Tibial nerve (tissue), 4 donors: ENCODE data around the gene NFE2L3. TPM values are rescaled to one million over a fixed set of nuclear protein-coding genes. Genes with fewer than 3 reads are reported as not detected.
"Not testable (repeated sequence)": the region's sequence is repeated elsewhere in the genome, so short reads cannot be mapped to it uniquely, and the experiment has no call there.

Experiments used
- DNase-seq, 2 donors: peaks; one replicate each; pipeline ENCODE4 v3.0.0-alpha.2; 2019; ENCODE audit warnings: low spot score in 2 of 2
- H3K27ac ChIP-seq, 4 donors: fragments of 200-600 bp; sonication (generic) in 3 of 4; one replicate each; pipeline ENCODE4 v1.5.1; 2017 to 2019; ENCODE audit warnings: mild to moderate bottlenecking in 1 of 4
- H3K27me3 ChIP-seq, 2 donors: fragments of 200-600 bp; sonication (generic) in 1 of 2; one replicate each; pipeline versions ENCODE4 v1.5.1 to v1.6.0; 2017 to 2019
- H3K36me3 ChIP-seq, 3 donors: fragments of 200-600 bp; sonication (generic); one replicate each; pipeline ENCODE4 v1.5.1; 2018 to 2019
- H3K4me1 ChIP-seq, 4 donors: fragments of 200-600 bp; sonication (generic) in 3 of 4; one replicate each; pipeline ENCODE4 v1.5.1; 2017 to 2019
- H3K4me3 ChIP-seq, 4 donors: fragments of 200-600 bp; sonication (generic) in 3 of 4; one replicate each; pipeline ENCODE4 v1.5.1; 2017 to 2019; ENCODE audit warnings: mild to moderate bottlenecking in 1 of 4, moderate library complexity in 1 of 4
- H3K9me3 ChIP-seq, 4 donors: fragments of 200-600 bp; sonication (generic) in 3 of 4; one replicate each; pipeline ENCODE4 v1.5.1; 2017 to 2019
- CTCF ChIP-seq, 5 experiments: fragments of 200-600 bp in 3 of 5; fragments of 450-650 bp in 2 of 5; sonication (generic) in 3 of 5; IDR thresholded peaks; one replicate each; pipeline ENCODE4 v1.5.1; 2016 to 2019; ENCODE audit warnings: antibody characterized with exemption in 5 of 5, mild to moderate bottlenecking in 3 of 5, moderate library complexity in 2 of 5
- EP300 ChIP-seq, 2 donors: sonication (generic); formaldehyde crosslinking; IDR thresholded peaks; one replicate each; pipeline ENCODE4 v1.6.1; 2017; ENCODE audit warnings: antibody characterized with exemption in 2 of 2, mild to moderate bottlenecking in 1 of 2
- POLR2A ChIP-seq, 2 donors: fragments of 450-650 bp; IDR thresholded peaks; one replicate each; pipeline ENCODE4 v1.6.1; 2017; ENCODE audit warnings: antibody characterized with exemption in 2 of 2, mild to moderate bottlenecking in 2 of 2, moderate library complexity in 2 of 2
- WGBS, 2 donors: methylation state at CpG; one replicate each; pipeline ENCODE4 v1.1.5; 2018; 5-methylcytosine and 5-hydroxymethylcytosine counted together
- total RNA-seq, 4 donors: library from RNA; depleted of rRNA; stranded (reverse); fragments of >200 nt; gene quantifications; one replicate each; pipeline ENCODE4 v1.1.0, GENCODE V29; 2016

The NFE2L3 gene
- total RNA-seq, 4 donors from 2014 or later, result 2.7 to 6.5 (median 5.1) TPM

- peaks cover 0 to 41% (median 0%) of the 10 kb centered on the region in 3 donors for H3K36me3 ChIP-seq
- H3K27ac ChIP-seq, result peak overlapping the region in 1 of 4 donors; percentile 16
- peak in 1 of 2 donors; percentile 4 for TF ChIP-seq EP300 (IDR thresholded peaks at IDR 0.05)
- not testable (repeated sequence) for DNase-seq, H3K9me3 ChIP-seq, H3K27me3 ChIP-seq, H3K4me3 ChIP-seq
- 67 to 75% methylated on average over 4 of the region's 4 CpGs for WGBS, 2 donors
- peaks cover 0 to 27% (median 0%) of the 10 kb centered on the region in 4 donors for H3K4me1 ChIP-seq
Measured at GRCh38 chr7:26184281-26185101, 32.5 kb downstream of the NFE2L3 start.

GRCh38 chr7:26185131-26185843 lies 33.3 kb downstream of the NFE2L3 start:
- no peak overlapping the region for H3K27ac ChIP-seq
- H3K36me3 ChIP-seq, result peaks cover 0 to 48% (median under 1%) of the 10 kb centered on the region in 3 donors
- no peaks in the 10 kb centered on the region for H3K27me3 ChIP-seq
- TF ChIP-seq CTCF (IDR thresholded peaks at IDR 0.05), result no peak
- no peak for TF ChIP-seq POLR2A (IDR thresholded peaks at IDR 0.05)
- no peak for TF ChIP-seq EP300 (IDR thresholded peaks at IDR 0.05)
- no peak overlapping the region for H3K4me3 ChIP-seq
- no peaks in the 10 kb centered on the region for H3K9me3 ChIP-seq
- H3K4me1 ChIP-seq, result peaks cover 0 to 27% (median 0%) of the 10 kb centered on the region in 4 donors
- no peak for DNase-seq
- WGBS, 2 donors, result 93 to 94% methylated on average over 10 of the region's 10 CpGs

- Histone ChIP-seq H3K27me3 (no peaks in the 10 kb centered on the region), H3K27ac (no peak overlapping the region), H3K4me1 (peaks cover 0 to 27% (median 0%) of the 10 kb centered on the region in 4 donors), H3K36me3 (peaks cover 0 to 53% (median 6%) of the 10 kb centered on the region in 3 donors), H3K9me3 (no peaks in the 10 kb centered on the region), H3K4me3 (no peak overlapping the region)
- TF ChIP-seq POLR2A (IDR thresholded peaks at IDR 0.05) (no peak), EP300 (IDR thresholded peaks at IDR 0.05) (no peak), CTCF (IDR thresholded peaks at IDR 0.05) (no peak)
- no peak for DNase-seq
- 89 to 95% methylated on average over 1 of the region's 1 CpG for WGBS, 2 donors
Measured at GRCh38 chr7:26185844-26186180, 33.8 kb downstream of the NFE2L3 start.

- Histone ChIP-seq H3K36me3 (peaks cover 0 to 62% (median 13%) of the 10 kb centered on the region in 3 donors), H3K4me3 (no peak overlapping the region), H3K27me3 (no peaks in the 10 kb centered on the region), H3K9me3 (no peaks in the 10 kb centered on the region), H3K4me1 (peaks cover 0 to 33% (median 0%) of the 10 kb centered on the region in 4 donors), H3K27ac (peak overlapping the region in 1 of 4 donors; percentile 30)
- 84 to 89% methylated on average over 5 of the region's 5 CpGs for WGBS, 2 donors
- DNase-seq, result no peak
- no peak for TF ChIP-seq CTCF (IDR thresholded peaks at IDR 0.05)
- no peak for TF ChIP-seq EP300 (IDR thresholded peaks at IDR 0.05)
- no peak for TF ChIP-seq POLR2A (IDR thresholded peaks at IDR 0.05)
Measured at GRCh38 chr7:26186364-26187311, 34.6 kb downstream of the NFE2L3 start.
